ENCODE data around the gene SPOP. TPM values are rescaled to one million over a fixed set of nuclear protein-coding genes. Genes with fewer than 3 reads are reported as not detected.

The SPOP gene
- total and polyA plus RNA-seq, 9 of the 15 experiments (the other 6 are each of a cell fraction or from before 2014, with no cell fraction given): 34.2 to 65.9 (median 39.7) TPM

- TF ChIP-seq ZNF518B (CRISPR knock-in tag; IDR thresholded peaks at IDR 0.05) (no peak), ETS2 (tag; IDR thresholded peaks at IDR 0.05; ENCODE audit: borderline replicate concordance, poor library complexity, severe bottlenecking) (no peak), SRF (CRISPR knock-in tag; IDR thresholded peaks at IDR 0.05) (0 out of 4 replicates have a peak, but pooled peaks of 1 of the 2 experiments have one; percentile 30), MAZ (CRISPR knock-in tag; conservative IDR thresholded peaks at IDR 0.05 in 1 of 2, IDR thresholded peaks at IDR 0.05 in 1 of 2) (peak in 1 of 2 experiments; percentile 79; a peak in 3 of 4 replicates), REST (IDR thresholded peaks at IDR 0.05; ENCODE audit: borderline replicate concordance) (peak; percentile 81), REST (CRISPR knock-in tag; IDR thresholded peaks at IDR 0.05; ENCODE audit: low read depth) (no peak), RBM15 (IDR thresholded peaks at IDR 0.05; ENCODE audit: insufficient read depth, low read length) (no peak), ZNF408 (CRISPR knock-in tag; IDR thresholded peaks at IDR 0.05; ENCODE audit: low read depth) (no peak), RB1 (IDR thresholded peaks at IDR 0.05; ENCODE audit: low read depth) (peak; percentile 65; the same call in 1 of the 2 replicates), SAFB (IDR thresholded peaks at IDR 0.05; ENCODE audit: borderline replicate concordance, low read depth, low read length) (no peak), ZNF395 (CRISPR knock-in tag; IDR thresholded peaks at IDR 0.05) (no peak), RCOR1 (IDR thresholded peaks at IDR 0.05; ENCODE audit: borderline replicate concordance in 1 of 2, low read depth in 2 of 2, low read length in 2 of 2) (peak in 1 of 2 experiments; percentile 34; a peak in 1 of 4 replicates)
These were observed 109.8 kb downstream of the SPOP start (continued) for GRCh38 chr17:49567871-49568694.
